Measurements from ENCODE around the gene CRTC2.
"Not testable (repeated sequence)": the region's sequence is repeated elsewhere in the genome, so short reads cannot be mapped to it uniquely, and the experiment has no call there.

The CRTC2 gene

DNA sequence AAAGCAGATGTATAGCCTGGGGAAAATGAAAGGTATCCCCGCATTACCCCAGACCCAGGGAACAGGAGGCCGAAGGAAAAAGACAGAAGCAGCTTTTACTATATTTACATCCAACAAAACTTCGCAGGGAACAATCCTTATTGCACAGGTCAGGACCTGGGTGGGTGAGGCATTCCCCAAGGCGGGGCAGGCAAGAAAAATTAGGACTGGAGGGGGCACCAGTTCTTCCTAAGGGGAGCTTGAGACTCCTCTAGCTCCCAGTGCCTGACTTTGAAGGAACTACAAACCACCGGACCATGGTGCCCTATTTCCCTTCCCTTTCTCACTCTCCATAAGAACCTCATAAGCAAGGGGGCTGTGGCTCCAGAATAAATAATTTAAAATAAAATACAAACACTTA lies 29.0 kb downstream of the CRTC2 start:
- DNase-seq (ENCODE audit: low read depth, low spot score) = no peak

DNA sequence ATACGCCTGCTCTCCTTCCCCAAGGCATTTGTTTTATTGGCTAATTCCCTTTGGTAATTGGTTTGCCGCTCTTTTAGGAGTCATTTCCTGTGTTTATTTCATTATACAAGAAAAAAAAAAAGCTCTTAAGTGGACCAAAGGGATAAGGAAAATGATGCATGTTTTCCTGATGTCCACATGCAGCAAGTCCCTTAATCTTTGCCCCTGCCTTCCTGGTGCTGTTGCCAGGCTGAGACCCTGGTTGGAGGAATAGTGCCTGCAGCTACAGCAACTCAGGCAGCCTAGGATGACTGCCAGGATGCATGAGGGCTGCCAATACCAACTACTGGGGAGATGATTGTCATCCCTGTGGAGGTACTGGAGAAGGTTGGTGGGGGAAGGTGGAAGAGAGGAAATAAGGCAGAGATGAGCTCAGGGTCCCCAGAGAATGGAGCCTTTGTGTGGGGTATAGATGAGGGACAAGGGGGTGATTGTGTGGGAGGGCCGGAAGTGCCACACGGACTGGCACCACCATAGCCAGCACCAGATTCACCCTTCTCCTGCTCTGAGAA lies 29.5 kb downstream of the CRTC2 start:
- DNase-seq (ENCODE audit: low read depth, low spot score) = no peak

DNA sequence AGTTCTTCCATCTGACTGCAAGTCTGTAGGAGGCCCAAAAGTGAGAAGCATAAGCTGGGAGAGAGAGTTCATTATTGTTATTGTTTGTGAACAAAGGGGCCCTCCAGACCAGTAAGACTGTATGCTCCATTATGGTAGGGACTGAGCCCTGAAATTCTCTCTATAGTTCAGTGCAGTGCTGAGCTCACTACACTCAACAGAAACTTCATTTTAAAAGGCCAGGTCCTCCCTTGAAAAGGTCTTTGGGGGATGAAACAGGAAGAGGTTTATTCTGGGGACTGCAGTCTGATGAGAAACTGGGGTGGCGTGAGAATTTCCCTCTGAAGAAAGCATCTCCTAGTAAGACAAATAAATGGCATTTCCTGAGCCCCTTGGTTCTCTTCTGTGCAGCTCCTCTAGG lies 30.2 kb downstream of the CRTC2 start:
- no peak for DNase-seq (ENCODE audit: low read depth, low spot score)

DNA sequence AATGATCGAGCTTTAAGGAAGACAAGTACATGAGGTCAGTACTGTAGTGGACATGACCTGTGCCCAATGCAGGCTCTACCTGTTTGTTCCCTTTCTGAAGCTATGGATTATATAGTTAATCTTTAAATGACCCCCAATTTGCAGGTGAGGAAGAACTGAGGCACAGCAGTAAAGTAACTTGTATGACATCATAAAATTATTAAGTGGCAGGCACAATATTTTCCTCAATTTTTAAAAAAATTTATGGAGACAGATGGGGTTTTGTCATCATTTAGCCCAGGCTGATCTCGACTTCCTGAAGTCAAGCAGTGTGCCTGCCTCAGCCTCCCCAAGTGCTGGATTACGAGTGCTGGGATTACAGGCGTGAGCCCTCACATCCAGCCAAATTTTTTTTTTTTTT lies 32.0 kb downstream of the CRTC2 start:
- DNase-seq (ENCODE audit: low read depth, low spot score) = no peak

DNA sequence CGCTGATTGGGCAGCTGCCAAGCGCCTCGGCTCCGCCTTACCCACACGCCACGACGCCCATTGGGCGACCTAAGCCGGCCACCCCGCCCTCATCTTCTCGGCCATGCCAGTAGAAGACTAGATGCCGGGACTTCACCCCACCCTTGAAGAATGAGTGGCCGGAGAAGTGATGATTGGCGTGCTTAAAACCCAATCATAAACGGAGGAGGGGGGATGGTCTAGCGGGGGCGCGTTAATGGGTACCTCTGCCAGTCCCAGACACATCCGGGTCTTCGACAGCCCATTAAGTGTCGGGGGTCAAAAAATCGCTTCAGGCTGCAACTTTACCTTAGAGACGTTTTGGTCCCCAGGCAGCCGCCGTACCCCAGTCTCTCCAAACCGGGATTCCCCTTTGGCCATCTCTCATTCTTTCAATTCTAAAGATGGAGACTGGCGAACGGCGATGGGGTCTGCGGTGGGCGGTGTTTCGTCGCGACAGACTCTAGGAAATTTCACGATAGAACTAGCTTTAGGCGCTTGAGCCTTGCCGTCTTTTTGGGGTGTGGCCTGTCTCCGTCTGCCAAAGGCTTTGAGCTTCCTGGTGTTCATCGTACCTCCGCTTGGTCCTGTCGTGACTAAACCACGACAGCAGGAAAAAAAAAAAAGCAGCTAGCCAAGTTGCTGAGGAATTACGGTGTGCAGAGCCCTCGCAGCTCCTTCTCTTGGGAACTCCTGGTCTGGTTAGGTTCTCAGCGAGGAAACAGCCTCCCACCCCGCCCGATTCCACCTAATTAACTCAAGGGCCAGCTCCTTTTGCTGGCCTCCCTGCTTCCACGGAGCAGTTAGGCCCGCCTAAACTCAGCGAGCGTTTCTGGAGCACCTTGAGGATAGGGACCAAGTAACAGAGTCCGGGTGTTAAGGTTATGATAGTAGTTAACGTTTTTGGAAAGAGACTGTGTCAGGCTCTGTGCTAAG lies 35.2 kb downstream of the CRTC2 start, which contains the start of gene GATAD2B:
Gene GATAD2B, minus strand, starts transcription at position 1 of the 954 bp plus-strand sequence. CDS start 94,625 bp downstream, outside the sequence.
- DNase-seq (ENCODE audit: low read depth, low spot score) = peak; percentile 100

DNA sequence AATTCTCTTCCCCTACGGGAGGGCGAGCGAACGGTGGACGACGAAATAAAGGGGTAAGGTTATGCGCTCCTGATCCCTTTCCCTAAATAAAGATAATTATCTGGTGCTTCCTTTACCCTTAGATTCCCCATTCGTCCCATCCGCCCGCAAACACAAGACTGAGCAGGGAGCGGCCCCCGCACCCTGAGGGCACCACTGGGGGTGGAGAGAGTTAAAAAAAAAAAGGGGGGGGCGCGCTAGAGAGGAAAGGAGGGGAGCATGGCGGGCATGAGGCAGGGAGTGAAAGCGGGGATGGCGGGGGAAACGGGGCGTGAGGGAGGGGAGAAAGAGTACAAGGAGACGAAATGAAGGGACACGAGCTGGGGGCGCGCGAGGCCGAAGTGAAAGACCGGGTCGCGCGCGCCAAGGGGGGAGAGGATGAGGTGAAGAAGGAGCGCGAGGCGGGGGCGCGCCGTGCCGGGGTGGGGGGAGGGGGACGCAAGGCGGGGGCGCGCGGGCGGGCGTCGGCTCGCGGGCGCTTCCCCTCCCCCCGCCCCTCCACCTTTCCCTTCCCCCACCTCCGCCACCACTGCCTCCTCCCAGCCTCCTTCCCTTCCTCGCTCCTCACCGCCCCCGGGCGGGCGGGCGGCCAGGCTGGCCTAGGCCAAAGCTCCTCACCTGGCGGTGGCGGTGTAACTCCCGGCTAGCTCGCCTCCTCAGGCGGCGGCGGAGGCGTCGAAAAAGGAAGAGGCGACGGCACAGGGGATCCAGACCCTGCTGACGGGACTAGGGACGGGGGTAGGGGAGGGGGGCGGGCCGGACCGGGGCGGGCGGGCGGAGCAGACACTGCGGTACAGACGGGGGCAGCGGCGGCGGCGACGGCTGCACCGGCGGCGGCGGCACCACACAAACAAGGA lies 36.1 kb downstream of the CRTC2 start:
- DNase-seq (ENCODE audit: low read depth, low spot score) = no peak

DNA sequence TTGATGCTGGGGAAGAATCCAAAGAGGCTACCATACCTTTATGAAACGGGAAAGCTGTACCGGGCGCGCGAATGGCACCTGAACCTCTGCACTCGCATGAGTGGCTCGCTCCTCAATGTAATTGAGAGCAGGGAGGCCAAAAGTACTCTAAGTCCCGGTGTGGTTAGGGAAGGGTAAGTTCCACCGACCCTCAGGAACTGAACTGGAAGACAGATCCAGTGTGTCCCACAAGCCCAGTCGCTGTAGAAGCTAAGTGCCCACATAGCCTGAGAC lies 36.7 kb downstream of the CRTC2 start:
- DNase-seq (ENCODE audit: low read depth, low spot score) = no peak

DNA sequence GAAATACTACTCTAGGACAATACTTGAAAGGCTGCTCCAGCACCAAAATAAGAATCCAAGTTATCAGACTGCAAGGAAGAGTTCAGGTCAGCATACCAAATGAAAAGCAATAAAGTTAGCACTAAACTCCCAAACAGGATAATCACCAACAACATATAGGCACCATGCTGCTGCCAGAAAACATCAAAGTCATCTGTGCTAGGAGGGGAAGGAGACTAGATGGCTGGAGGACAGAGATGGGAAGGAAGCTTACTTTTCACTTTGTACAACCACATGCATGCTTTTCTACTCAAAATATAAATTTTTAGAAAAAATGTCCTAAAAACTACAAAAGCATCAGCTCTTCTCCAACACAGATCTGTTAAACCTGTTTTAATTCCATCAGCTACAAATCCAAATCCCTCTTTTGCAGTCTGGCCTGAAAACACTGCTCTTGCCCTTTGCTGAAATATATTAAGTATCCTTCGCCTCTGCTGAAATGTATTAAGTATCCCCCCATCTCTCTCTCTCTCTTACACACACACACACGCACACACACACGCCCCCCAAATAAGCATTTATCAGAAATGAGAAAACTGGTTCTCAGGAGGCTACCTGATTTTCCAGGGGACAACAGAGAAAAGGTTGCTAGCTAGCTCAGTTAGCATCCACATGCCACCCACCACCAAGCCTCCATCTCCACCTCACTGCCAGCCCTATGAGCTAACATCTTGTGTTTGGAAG lies 37.2 kb downstream of the CRTC2 start:
- DNase-seq (ENCODE audit: low read depth, low spot score) = no peak

DNA sequence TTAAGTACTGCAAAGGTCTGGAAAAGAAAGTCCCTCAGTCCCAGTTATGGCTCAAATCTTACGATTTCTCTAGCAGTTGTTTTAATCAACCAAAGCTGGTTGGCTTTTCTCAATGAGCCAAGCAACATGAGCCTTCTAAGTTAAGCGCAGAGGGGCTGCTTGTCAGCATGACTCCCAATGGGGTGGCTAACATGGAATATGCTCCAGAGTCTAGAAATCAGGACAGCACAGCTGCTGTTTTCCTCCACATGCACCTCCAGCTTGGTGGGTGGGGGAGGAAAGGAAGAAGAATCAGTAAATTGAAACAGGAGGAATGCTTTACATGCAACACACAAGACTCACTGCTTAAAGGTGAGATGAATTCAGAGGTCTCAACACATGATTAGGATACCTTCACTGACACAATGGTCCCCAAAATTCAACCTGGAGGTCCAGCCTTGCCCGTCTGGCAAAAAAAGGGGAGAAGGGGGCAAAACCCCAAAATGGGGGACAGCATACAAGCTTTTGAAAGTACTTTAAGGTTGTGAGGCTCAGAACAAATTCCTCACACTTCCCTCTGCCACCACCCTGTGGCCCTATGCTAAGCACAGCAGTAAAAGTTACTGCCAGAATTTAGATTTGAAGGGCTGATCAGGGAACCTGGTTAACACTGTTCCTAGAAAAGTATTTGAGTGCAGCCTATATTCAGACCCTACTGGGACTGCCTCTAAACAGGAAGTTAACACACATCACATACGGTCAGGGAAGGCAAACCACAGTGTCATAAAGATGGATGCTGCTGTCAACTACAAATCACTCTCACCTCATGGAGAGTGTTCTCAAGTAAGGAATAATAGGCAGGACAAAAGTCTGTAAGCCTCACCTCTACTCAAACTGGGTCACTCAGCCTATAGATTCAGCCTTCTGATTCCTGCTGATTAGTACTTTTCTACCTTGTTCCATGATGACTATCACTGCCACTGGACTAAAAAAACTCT lies 38.2 kb downstream of the CRTC2 start:
- no peak for DNase-seq (ENCODE audit: low read depth, low spot score)

DNA sequence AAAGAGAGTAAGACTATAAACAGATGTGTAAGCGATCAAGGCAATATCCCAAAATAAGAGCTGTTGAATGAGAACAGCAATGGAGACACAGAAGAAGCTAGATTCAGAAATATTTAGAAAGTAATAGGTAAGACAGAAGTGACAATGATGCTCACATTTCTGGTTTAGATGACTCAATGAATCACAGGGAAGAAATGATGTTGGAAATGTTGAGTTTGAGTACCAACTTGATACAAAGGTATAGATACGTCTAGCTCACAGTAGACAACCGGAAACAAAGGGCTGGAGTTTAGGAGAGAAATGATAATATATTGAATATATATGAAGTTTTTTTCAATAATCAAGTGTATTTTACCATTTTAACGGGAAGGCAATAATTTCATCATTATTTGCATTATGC lies 42.1 kb downstream of the CRTC2 start:
- no peak for DNase-seq (ENCODE audit: low read depth, low spot score)

DNA sequence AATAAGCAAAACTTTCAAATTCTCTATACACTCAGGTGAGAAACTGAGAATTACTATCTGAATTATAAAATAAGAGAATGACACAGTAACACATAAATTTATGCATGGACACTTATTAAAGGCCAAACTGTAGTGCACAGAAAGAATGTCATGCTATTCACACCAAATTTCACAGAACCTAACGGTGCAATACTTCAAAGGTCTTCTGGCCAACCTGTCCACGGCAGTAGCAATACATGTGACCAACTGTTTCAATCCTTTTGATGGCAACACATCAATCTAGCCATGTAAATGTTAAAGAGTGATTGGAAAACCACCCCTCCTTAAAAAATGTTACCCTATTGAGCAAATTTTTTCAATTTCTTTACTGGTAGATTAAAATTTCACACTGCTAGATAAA lies 46.1 kb downstream of the CRTC2 start:
- DNase-seq (ENCODE audit: low read depth, low spot score) = no peak

DNA sequence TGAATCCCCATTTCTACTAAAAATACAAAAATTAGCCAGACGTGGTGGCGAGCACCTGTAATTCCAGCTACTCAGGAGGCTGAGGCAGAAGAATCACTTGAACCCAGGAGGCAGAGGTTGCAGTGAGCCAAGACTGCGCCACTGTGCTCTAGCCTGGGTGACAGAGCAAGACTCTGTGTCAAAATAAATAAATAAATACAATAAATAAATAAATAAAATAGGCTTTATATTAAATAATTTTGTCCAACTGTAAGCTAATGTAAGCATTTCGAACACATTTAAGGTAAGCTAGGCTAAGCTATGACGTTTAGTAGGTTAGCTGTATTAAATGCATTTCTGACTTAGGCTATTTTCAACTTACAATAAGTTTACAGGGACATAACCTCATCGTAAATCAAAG lies 47.9 kb downstream of the CRTC2 start:
- not testable (repeated sequence) for DNase-seq (ENCODE audit: low read depth, low spot score)

DNA sequence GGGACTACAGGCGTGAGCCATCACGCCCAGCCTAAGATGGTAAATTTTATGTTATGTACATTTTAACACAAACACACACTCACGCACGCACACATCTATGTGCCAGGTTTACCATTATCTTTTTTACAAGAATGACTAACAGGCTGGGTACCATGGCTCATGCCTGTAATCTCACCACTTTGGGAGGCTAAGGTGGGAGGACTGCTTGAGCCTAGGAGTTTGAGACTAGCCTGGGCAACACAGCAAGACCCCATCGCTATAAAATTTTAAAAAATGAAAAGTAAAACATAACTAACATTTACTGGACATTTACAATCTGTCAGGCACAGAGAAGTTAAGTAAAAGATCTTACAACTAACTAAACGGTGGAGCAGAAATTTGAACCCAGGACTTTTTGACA lies 50.3 kb downstream of the CRTC2 start:
- no peak for DNase-seq (ENCODE audit: low read depth, low spot score)

DNA sequence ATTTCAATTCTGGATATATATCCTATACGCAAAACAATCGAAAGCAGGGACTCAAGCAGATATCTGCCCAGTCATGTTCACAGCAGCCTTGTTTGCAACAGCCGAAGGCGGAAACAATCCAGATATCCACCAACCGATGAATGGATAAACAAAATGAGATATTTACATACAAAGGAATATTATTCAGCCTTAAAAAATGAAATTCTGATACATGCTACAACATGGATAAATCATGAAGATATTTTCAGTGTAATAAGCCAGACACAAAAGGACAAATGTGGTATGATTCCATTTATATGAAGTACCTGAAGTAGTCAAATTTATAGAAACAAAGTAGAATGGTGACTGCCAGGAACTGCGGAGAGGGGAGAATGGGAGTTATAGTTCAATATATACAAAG lies 51.3 kb downstream of the CRTC2 start:
- DNase-seq (ENCODE audit: low read depth, low spot score) = no peak

DNA sequence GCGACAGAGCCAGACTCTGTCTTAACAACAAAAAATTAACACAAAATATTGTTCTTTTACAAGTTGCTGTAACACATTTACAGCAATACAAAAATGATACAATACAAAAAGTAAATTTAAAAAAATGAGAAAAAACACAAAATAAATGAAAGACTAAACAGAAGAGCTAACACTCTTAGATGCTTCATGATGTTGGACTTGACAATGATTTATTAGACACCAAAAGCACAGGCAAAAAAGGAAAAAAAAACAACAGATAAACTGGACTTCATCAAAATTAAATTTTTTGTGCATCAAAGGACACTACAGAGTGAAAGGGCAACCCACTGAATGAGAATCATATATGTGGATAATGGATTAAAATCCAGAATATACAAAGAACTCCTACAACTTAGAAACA lies 52.0 kb downstream of the CRTC2 start:
- no peak for DNase-seq (ENCODE audit: low read depth, low spot score)

DNA sequence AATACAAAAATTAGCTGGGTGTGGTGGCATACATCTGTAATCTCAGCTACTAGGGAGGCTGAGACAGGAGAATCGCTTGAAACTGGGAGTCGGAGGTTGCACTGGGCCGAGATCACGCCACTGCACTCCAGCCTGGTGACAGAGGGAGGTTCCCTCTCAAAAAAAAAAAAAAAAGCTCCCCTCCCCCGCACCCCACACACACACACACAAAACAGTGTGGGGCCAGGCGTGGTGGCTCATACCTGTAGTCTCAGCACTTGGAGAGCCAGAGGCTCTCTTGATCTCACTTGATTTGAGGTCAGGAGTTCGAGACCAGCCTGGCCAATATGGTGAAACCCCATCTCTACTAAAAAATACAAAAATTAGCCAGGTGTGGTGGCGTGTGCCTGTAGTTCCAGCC lies 52.5 kb downstream of the CRTC2 start:
- not testable (repeated sequence) for DNase-seq (ENCODE audit: low read depth, low spot score)

DNA sequence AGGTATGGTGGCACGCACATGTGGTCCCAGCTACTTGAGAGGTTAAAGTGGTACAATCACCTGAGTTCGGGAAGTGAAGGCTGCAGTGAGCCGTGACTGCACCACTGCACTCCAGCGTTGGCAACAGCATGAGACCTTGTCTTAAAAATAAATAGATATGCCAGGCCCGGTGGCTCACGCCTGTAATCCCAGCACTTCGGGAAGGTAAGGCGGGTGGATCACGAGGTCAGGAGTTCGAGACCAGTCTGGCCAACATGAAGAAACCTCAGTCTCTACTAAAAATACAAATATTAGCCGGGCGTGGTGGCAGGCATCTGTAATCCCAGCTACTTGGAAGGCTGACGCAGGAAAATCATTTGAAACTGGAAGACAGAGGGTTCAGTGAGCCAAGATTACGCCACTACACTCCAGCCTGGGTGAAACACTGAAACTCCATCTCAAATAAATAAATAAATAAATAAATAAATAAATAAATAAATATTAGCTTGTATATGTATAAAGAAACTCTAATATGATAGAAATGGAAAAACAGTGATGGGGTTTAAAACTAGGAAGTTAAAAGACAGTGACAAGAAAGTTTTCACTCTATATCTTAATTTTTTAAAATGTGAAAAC lies 54.5 kb downstream of the CRTC2 start:
- no peak for DNase-seq (ENCODE audit: low read depth, low spot score)

DNA sequence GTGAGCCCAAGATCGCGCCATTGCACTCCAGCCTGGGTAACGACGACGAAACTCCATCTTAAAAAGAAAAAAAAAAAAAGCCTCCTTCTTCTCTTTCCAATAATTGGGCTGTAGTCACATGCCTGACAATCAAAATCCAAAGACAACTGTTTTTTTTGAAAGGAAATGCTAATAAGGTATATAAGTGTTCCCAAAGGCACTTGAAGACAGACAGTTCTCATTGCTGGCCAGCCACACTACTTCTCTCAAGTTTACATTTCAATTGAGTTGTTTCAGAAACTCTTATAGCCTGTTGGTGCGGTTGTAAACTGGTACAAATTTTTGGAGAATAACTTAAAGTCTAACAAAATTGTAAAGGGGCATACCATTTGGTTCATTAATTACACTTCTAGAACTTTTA lies 58.9 kb downstream of the CRTC2 start:
- no peak for DNase-seq (ENCODE audit: low read depth, low spot score)
